PC-9 (cell line): ENCODE data around the gene POMGNT1.

Experiments used
- EZH2 ChIP-seq: fragments of 200-600 bp; sonication (generic); IDR thresholded peaks from 2 replicates; pipeline ENCODE4 v1.8.0; 2017; ENCODE audit warnings: antibody characterized with exemption, low read depth
- TF ChIP-seq, protein P1 (sequence below): fragments of 200-600 bp; sonication (generic); conservative IDR thresholded peaks from 2 replicates; pipeline ENCODE4 v1.6.1; 2017; ENCODE audit warnings: mixed run types, antibody characterized with exemption, mild to moderate bottlenecking, moderate library complexity

DNA sequence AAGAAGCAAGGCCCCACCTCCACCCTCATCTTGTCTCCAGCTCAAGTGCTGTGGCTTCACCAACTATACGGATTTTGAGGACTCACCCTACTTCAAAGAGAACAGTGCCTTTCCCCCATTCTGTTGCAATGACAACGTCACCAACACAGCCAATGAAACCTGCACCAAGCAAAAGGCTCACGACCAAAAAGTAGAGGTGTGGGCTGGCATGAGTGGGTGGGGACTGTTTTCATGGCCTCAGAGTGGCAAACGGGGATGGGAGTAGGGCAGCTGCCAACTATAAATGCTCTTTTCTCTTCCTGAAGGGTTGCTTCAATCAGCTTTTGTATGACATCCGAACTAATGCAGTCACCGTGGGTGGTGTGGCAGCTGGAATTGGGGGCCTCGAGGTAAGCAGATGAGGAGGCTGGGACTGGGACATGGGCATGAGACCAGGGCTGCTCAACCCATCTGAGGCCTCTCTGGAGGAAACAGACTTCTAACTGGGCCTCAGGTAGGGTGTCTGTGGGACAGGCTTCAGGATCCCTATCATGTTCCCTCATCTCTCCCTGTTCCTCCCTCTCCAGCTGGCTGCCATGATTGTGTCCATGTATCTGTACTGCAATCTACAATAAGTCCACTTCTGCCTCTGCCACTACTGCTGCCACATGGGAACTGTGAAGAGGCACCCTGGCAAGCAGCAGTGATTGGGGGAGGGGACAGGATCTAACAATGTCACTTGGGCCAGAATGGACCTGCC is 13.1 kb downstream of the POMGNT1 start:
- TF ChIP-seq, protein P1, sequence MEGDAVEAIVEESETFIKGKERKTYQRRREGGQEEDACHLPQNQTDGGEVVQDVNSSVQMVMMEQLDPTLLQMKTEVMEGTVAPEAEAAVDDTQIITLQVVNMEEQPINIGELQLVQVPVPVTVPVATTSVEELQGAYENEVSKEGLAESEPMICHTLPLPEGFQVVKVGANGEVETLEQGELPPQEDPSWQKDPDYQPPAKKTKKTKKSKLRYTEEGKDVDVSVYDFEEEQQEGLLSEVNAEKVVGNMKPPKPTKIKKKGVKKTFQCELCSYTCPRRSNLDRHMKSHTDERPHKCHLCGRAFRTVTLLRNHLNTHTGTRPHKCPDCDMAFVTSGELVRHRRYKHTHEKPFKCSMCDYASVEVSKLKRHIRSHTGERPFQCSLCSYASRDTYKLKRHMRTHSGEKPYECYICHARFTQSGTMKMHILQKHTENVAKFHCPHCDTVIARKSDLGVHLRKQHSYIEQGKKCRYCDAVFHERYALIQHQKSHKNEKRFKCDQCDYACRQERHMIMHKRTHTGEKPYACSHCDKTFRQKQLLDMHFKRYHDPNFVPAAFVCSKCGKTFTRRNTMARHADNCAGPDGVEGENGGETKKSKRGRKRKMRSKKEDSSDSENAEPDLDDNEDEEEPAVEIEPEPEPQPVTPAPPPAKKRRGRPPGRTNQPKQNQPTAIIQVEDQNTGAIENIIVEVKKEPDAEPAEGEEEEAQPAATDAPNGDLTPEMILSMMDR: no peak
- TF ChIP-seq EZH2: no peak
